Prostate gland (tissue), 2 donors: Measurements from ENCODE around the gene TAF12.

Experiments
- POLR2AphosphoS5 ChIP-seq: sonication (generic); formaldehyde crosslinking; IDR thresholded peaks from one replicate; pipeline ENCODE4 v1.6.1; 2017; ENCODE audit warnings: antibody characterized with exemption
- TF ChIP-seq, protein P1 (sequence below), 4 experiments: fragments of 200-600 bp in 2 of 4; fragments of 450-650 bp in 2 of 4; sonication (generic) in 2 of 4; IDR thresholded peaks; 1 replicate in 3 of 4; 2 replicates in 1 of 4; pipeline ENCODE4 v1.5.1; 2016 to 2019; ENCODE audit warnings: antibody characterized with exemption in 4 of 4, mild to moderate bottlenecking in 2 of 4, moderate library complexity in 2 of 4

DNA sequence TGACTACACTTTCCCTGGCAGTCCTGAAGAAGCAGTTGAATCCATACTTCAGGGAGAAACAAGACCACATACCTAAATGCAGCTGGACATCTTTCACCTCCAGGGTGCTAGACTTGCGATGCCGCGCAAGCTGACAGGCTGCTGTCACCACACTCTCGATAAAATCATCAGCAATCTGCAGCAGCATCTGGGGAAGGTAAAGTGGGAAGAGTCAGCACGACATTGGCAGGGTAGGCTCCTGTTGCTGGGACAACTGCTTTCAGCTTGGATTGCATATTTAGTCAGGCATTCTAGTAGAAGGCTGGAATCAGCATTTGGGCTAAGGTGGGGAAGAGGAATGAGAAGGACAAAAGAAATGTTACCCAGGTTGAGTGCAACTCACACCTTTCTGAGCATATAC is 29.7 kb downstream of the TAF12 start:
- TF ChIP-seq, protein P1, sequence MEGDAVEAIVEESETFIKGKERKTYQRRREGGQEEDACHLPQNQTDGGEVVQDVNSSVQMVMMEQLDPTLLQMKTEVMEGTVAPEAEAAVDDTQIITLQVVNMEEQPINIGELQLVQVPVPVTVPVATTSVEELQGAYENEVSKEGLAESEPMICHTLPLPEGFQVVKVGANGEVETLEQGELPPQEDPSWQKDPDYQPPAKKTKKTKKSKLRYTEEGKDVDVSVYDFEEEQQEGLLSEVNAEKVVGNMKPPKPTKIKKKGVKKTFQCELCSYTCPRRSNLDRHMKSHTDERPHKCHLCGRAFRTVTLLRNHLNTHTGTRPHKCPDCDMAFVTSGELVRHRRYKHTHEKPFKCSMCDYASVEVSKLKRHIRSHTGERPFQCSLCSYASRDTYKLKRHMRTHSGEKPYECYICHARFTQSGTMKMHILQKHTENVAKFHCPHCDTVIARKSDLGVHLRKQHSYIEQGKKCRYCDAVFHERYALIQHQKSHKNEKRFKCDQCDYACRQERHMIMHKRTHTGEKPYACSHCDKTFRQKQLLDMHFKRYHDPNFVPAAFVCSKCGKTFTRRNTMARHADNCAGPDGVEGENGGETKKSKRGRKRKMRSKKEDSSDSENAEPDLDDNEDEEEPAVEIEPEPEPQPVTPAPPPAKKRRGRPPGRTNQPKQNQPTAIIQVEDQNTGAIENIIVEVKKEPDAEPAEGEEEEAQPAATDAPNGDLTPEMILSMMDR (IDR thresholded peaks at IDR 0.05): no peak
- no peak for TF ChIP-seq POLR2AphosphoS5
